GM18508 (cell line): Measurements from ENCODE around the gene ADGRE2.
"Not testable (repeated sequence)": the region's sequence is repeated elsewhere in the genome, so short reads cannot be mapped to it uniquely, and the experiment has no call there.

Experiments used
- ATAC-seq: cut with Tn5 transposase; IDR thresholded peaks from one replicate; pipeline ENCODE4 v1.9.1; 2021; ENCODE audit warnings: moderate number of reproducible peaks; ENCODE audit not compliant: insufficient read depth, unreplicated experiment

The ADGRE2 gene

GRCh38 chr19:14780622-14781225 is 2.4 kb upstream of the ADGRE2 start:
- ATAC-seq, result not testable (repeated sequence)

- ATAC-seq, result no peak
These were observed 791 bp upstream of the ADGRE2 start for GRCh38 chr19:14779151-14779550.

- not testable (repeated sequence) for ATAC-seq
These were observed 715 bp downstream of the ADGRE2 start for GRCh38 chr19:14777645-14778044.

- ATAC-seq, result no peak
These were observed 2.3 kb downstream of the ADGRE2 start for GRCh38 chr19:14775869-14776586.

- not testable (repeated sequence) for ATAC-seq
These were observed 3.0 kb downstream of the ADGRE2 start for GRCh38 chr19:14775326-14775725.

GRCh38 chr19:14774373-14774772 is 4.0 kb downstream of the ADGRE2 start:
- ATAC-seq, result no peak

- not testable (repeated sequence) for ATAC-seq
These were observed 4.6 kb downstream of the ADGRE2 start for GRCh38 chr19:14773722-14774121.

GRCh38 chr19:14772995-14773394 is 5.4 kb downstream of the ADGRE2 start:
- no peak for ATAC-seq

- ATAC-seq, result no peak
These were observed 5.9 kb downstream of the ADGRE2 start for GRCh38 chr19:14772467-14772866.

GRCh38 chr19:14770944-14771839 is 7.2 kb downstream of the ADGRE2 start:
- ATAC-seq, result no peak

- ATAC-seq, result no peak
These were observed 8.2 kb downstream of the ADGRE2 start for GRCh38 chr19:14770136-14770535.

- no peak for ATAC-seq
These were observed 9.2 kb downstream of the ADGRE2 start for GRCh38 chr19:14769201-14769600.

GRCh38 chr19:14768001-14768400 is 10.4 kb downstream of the ADGRE2 start:
- no peak for ATAC-seq

- no peak for ATAC-seq
These were observed 10.8 kb downstream of the ADGRE2 start for GRCh38 chr19:14767466-14767971.

GRCh38 chr19:14765841-14766240 is 12.5 kb downstream of the ADGRE2 start:
- not testable (repeated sequence) for ATAC-seq

- not testable (repeated sequence) for ATAC-seq
These were observed 13.0 kb downstream of the ADGRE2 start for GRCh38 chr19:14765403-14765802.

- no peak for ATAC-seq
These were observed 14.0 kb downstream of the ADGRE2 start for GRCh38 chr19:14764401-14764800.

GRCh38 chr19:14763497-14764145 is 14.7 kb downstream of the ADGRE2 start:
- ATAC-seq, result no peak

GRCh38 chr19:14762111-14762510 is 16.2 kb downstream of the ADGRE2 start:
- ATAC-seq, result no peak

GRCh38 chr19:14761607-14762006 is 16.8 kb downstream of the ADGRE2 start:
- ATAC-seq, result no peak
